ENCODE results near the gene TMEM186.
"Not testable (repeated sequence)": the region's sequence is repeated elsewhere in the genome, so short reads cannot be mapped to it uniquely, and the experiment has no call there.

GRCh38 chr16:8786316-8786715 is 11.1 kb downstream of the TMEM186 start:
- TF ChIP-seq ZNF274 (IDR thresholded peaks at IDR 0.05; ENCODE audit: low read depth, low read length); YY1 (IDR thresholded peaks at IDR 0.05; ENCODE audit: insufficient read depth, insufficient read length); SUZ12 (IDR thresholded peaks at IDR 0.05; ENCODE audit: extremely low read depth, insufficient read depth, insufficient read length): not testable (repeated sequence)

Data from NT2/D1 (cell line).